Liver (tissue), 9 donors: Measurements from ENCODE around the gene RNF182. TPM values are rescaled to one million over a fixed set of nuclear protein-coding genes. Genes with fewer than 3 reads are reported as not detected.
"Not testable (repeated sequence)": the region's sequence is repeated elsewhere in the genome, so short reads cannot be mapped to it uniquely, and the experiment has no call there.

Experiments
- DNase-seq: peaks from one replicate; pipeline ENCODE4 v3.0.0-alpha.2; 2017; ENCODE audit warnings: low spot score
- H3K27ac ChIP-seq, 2 donors: one replicate each; pipeline ENCODE4 v1.7.0; 2013; ENCODE audit warnings: inconsistent platforms in 2 of 2, low read length in 2 of 2, control low read depth in 1 of 2, low read depth in 1 of 2, mild to moderate bottlenecking in 1 of 2
- H3K27me3 ChIP-seq, 4 donors: one replicate each; pipeline versions ENCODE4 v1.6.1 to v1.7.0; 2013; ENCODE audit warnings: low read length in 3 of 4, inconsistent platforms in 1 of 4, mild to moderate bottlenecking in 1 of 4, moderate library complexity in 1 of 4; ENCODE audit not compliant: control insufficient read depth in 4 of 4, insufficient read depth in 4 of 4
- H3K36me3 ChIP-seq, 4 donors: one replicate each; pipeline versions ENCODE4 v1.6.1 to v1.7.0; 2013; ENCODE audit warnings: low read length in 3 of 4, mild to moderate bottlenecking in 3 of 4, low read depth in 1 of 4, moderate library complexity in 1 of 4; ENCODE audit not compliant: control insufficient read depth in 4 of 4, insufficient read depth in 3 of 4
- H3K4me1 ChIP-seq, 4 donors: one replicate each; pipeline versions ENCODE4 v1.6.1 to v1.7.0; 2013; ENCODE audit warnings: low read length in 3 of 4, mild to moderate bottlenecking in 3 of 4, moderate library complexity in 1 of 4; ENCODE audit not compliant: control insufficient read depth in 4 of 4, insufficient read depth in 4 of 4
- H3K4me3 ChIP-seq, 3 donors: one replicate each; pipeline versions ENCODE4 v1.6.1 to v1.7.0; 2013; ENCODE audit warnings: low read length in 3 of 3, control low read depth in 1 of 3, low read depth in 1 of 3, mild to moderate bottlenecking in 1 of 3
- H3K9ac ChIP-seq, 2 donors: one replicate each; pipeline ENCODE4 v1.7.0; 2013; ENCODE audit warnings: low read length in 2 of 2, mild to moderate bottlenecking in 2 of 2, moderate library complexity in 2 of 2, control low read depth in 1 of 2, low read depth in 1 of 2
- H3K9me3 ChIP-seq, 4 donors: one replicate each; pipeline versions ENCODE4 v1.6.1 to v1.7.0; 2013; ENCODE audit warnings: low read length in 3 of 4; ENCODE audit not compliant: control insufficient read depth in 4 of 4
- ATF3 ChIP-seq: IDR thresholded peaks from 2 replicates; pipeline ENCODE4 v1.6.1; 2016; ENCODE audit warnings: antibody characterized with exemption
- EGR1 ChIP-seq, 2 donors: IDR thresholded peaks; 2 replicates each; pipeline ENCODE4 v1.6.1; 2016 to 2018; ENCODE audit warnings: antibody characterized with exemption in 2 of 2, low read depth in 2 of 2
- FOXA2 ChIP-seq: IDR thresholded peaks from 2 replicates; pipeline ENCODE4 v1.6.1; 2016; ENCODE audit warnings: antibody characterized with exemption
- JUND ChIP-seq, 2 donors: IDR thresholded peaks; 2 replicates each; pipeline ENCODE4 v1.6.1; 2016; ENCODE audit warnings: antibody characterized with exemption in 2 of 2
- MAX ChIP-seq: IDR thresholded peaks from 2 replicates; pipeline ENCODE4 v1.6.1; 2016; ENCODE audit warnings: antibody characterized with exemption
- NR2F2 ChIP-seq: IDR thresholded peaks from 2 replicates; pipeline ENCODE4 v1.6.1; 2016; ENCODE audit warnings: antibody characterized with exemption
- REST ChIP-seq: IDR thresholded peaks from 2 replicates; pipeline ENCODE4 v1.6.1; 2016; ENCODE audit warnings: antibody characterized with exemption, mild to moderate bottlenecking
- RXRA ChIP-seq, 2 donors: IDR thresholded peaks; 2 replicates each; pipeline ENCODE4 v1.6.1; 2017 to 2018; ENCODE audit warnings: antibody characterized with exemption in 2 of 2, mild to moderate bottlenecking in 1 of 2
- SP1 ChIP-seq: IDR thresholded peaks from 2 replicates; pipeline ENCODE4 v1.6.1; 2018; ENCODE audit warnings: antibody characterized with exemption, mild to moderate bottlenecking
- TAF1 ChIP-seq: conservative IDR thresholded peaks from 2 replicates; pipeline ENCODE4 v1.6.1; 2016; ENCODE audit warnings: antibody characterized with exemption, mild to moderate bottlenecking
- YY1 ChIP-seq: IDR thresholded peaks from 2 replicates; pipeline ENCODE4 v1.6.1; 2016; ENCODE audit warnings: antibody characterized with exemption, mild to moderate bottlenecking
- ZBTB33 ChIP-seq: IDR thresholded peaks from 2 replicates; pipeline ENCODE4 v1.6.1; 2016; ENCODE audit warnings: antibody characterized with exemption
- WGBS: extraction: QIAGEN DNeasy Blood & Tissue Kit; methylation state at CpG from one replicate; pipeline ENCODE4 v1.1.7; 2013; 5-methylcytosine and 5-hydroxymethylcytosine counted together
- polyA plus RNA-seq, 2 donors: library from polyadenylated mRNA; stranded (reverse) in 1 of 2; unstranded in 1 of 2; fragments of 200-250 nt in 1 of 2; fragments of >200 nt in 1 of 2; fragmentation: Nextera tagmentation in 1 of 2; extraction: Ambion mirVana in 1 of 2; gene quantifications; one replicate each; pipeline versions ENCODE4 v1.2.1 to v1.2.3, GENCODE V29; 2013 to 2015
- total RNA-seq, 2 donors: library from RNA; depleted of rRNA; stranded (reverse); fragments of >200 nt; gene quantifications; one replicate each; pipeline ENCODE4 v1.2.3, GENCODE V29; 2014
- donor health status: healthy.
- donor health status: healthy.
- donor health status: healthy.
- donor health status: healthy.
- donor health status: healthy.

The RNF182 gene
- total and polyA plus RNA-seq, 4 donors = 1.4 TPM; not detected in 3

GRCh38 chr6:13880061-13880663, 44.6 kb upstream of the RNF182 start:
- H3K9me3 ChIP-seq, DNase-seq, H3K4me3 ChIP-seq, H3K27me3 ChIP-seq, H3K9ac ChIP-seq, H3K36me3 ChIP-seq, H3K27ac ChIP-seq, H3K4me1 ChIP-seq: not testable (repeated sequence)
- 75% methylated on average over 12 of the region's 12 CpGs for WGBS

GRCh38 chr6:13881621-13882165, 43.1 kb upstream of the RNF182 start:
- H3K27me3 ChIP-seq = no peaks in the 10 kb centered on the region
- no peak for TF ChIP-seq MAX
- no peak for TF ChIP-seq TAF1
- TF ChIP-seq EGR1 (IDR thresholded peaks at IDR 0.05; ENCODE audit: low read depth in 2 of 2) = no peak
- no peak for TF ChIP-seq ATF3
- DNase-seq = no peak
- H3K36me3 ChIP-seq = no peaks in the 10 kb centered on the region
- no peak overlapping the region for H3K9ac ChIP-seq
- no peaks in the 10 kb centered on the region for H3K4me1 ChIP-seq
- H3K27ac ChIP-seq = no peak overlapping the region
- no peak overlapping the region for H3K4me3 ChIP-seq
- 78% methylated on average over 9 of the region's 9 CpGs for WGBS
- peaks cover 0 to 4% (median 0%) of the 10 kb centered on the region in 4 donors for H3K9me3 ChIP-seq

- H3K36me3 ChIP-seq = no peaks in the 10 kb centered on the region
- no peaks in the 10 kb centered on the region for H3K4me1 ChIP-seq
- H3K27me3 ChIP-seq = no peaks in the 10 kb centered on the region
- H3K9ac ChIP-seq = no peak overlapping the region
- no peak for DNase-seq
- TF ChIP-seq REST = no peak
- TF ChIP-seq YY1 = no peak
- TF ChIP-seq ZBTB33 = no peak
- TF ChIP-seq JUND (IDR thresholded peaks at IDR 0.05) = no peak
- no peak for TF ChIP-seq MAX
- no peak for TF ChIP-seq EGR1 (IDR thresholded peaks at IDR 0.05; ENCODE audit: low read depth in 2 of 2)
- no peak for TF ChIP-seq RXRA (IDR thresholded peaks at IDR 0.05)
- TF ChIP-seq TAF1 = no peak
- TF ChIP-seq NR2F2 = no peak
- TF ChIP-seq SP1 = no peak
- no peak for TF ChIP-seq FOXA2
- no peak overlapping the region for H3K4me3 ChIP-seq
- no peak overlapping the region for H3K27ac ChIP-seq
- H3K9me3 ChIP-seq = no peaks in the 10 kb centered on the region
Measured at GRCh38 chr6:13883966-13884365, 40.8 kb upstream of the RNF182 start.
